ENCODE measurements around the gene TRAF3IP3.

GRCh38 chr1:209738270-209738669, 17.6 kb upstream of the TRAF3IP3 start:
- TF ChIP-seq RAD21 (conservative IDR thresholded peaks at IDR 0.05) (no peak), CTCF (IDR thresholded peaks at IDR 0.05; ENCODE audit: poor library complexity, severe bottlenecking) (no peak), POLR2AphosphoS5 (IDR thresholded peaks at IDR 0.05) (no peak), TAF1 (IDR thresholded peaks at IDR 0.05; ENCODE audit: low read depth) (no peak), EZH2 (IDR thresholded peaks at IDR 0.05; ENCODE audit: borderline replicate concordance, insufficient read depth, low read length, poor library complexity, severe bottlenecking) (no peak), EP300 (conservative IDR thresholded peaks at IDR 0.05; ENCODE audit: poor library complexity, severe bottlenecking) (no peak), SMC3 (conservative IDR thresholded peaks at IDR 0.05; ENCODE audit: poor library complexity) (no peak)
- TF ChIP-seq, protein P1, sequence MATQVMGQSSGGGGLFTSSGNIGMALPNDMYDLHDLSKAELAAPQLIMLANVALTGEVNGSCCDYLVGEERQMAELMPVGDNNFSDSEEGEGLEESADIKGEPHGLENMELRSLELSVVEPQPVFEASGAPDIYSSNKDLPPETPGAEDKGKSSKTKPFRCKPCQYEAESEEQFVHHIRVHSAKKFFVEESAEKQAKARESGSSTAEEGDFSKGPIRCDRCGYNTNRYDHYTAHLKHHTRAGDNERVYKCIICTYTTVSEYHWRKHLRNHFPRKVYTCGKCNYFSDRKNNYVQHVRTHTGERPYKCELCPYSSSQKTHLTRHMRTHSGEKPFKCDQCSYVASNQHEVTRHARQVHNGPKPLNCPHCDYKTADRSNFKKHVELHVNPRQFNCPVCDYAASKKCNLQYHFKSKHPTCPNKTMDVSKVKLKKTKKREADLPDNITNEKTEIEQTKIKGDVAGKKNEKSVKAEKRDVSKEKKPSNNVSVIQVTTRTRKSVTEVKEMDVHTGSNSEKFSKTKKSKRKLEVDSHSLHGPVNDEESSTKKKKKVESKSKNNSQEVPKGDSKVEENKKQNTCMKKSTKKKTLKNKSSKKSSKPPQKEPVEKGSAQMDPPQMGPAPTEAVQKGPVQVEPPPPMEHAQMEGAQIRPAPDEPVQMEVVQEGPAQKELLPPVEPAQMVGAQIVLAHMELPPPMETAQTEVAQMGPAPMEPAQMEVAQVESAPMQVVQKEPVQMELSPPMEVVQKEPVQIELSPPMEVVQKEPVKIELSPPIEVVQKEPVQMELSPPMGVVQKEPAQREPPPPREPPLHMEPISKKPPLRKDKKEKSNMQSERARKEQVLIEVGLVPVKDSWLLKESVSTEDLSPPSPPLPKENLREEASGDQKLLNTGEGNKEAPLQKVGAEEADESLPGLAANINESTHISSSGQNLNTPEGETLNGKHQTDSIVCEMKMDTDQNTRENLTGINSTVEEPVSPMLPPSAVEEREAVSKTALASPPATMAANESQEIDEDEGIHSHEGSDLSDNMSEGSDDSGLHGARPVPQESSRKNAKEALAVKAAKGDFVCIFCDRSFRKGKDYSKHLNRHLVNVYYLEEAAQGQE (IDR thresholded peaks at IDR 0.05; ENCODE audit: borderline replicate concordance), result no peak

All from neural cell (in vitro differentiated cells).